Cardiac muscle cell (in vitro differentiated cells and primary cell): ENCODE results near the gene MYH2. TPM values are rescaled to one million over a fixed set of nuclear protein-coding genes. Genes with fewer than 3 reads are reported as not detected.
A peak's percentile ranks its signal among the peaks of the same experiment; 100 is the strongest.

Experiments
- DNase-seq, 2 donors: peaks; one replicate each; pipeline versions ENCODE4 v3.0.0 to v3.0.0-alpha.2; 2010 to 2017; ENCODE audit warnings: low read depth in 1 of 2, low spot score in 1 of 2
- H3K27ac ChIP-seq: fragments of 200-600 bp; sonication (generic); 2 replicates; pipeline ENCODE4 v1.5.1; 2016
- H3K27me3 ChIP-seq: fragments of 200-600 bp; sonication (generic); 2 replicates; pipeline ENCODE4 v1.6.0; 2016; ENCODE audit warnings: control low read depth
- H3K36me3 ChIP-seq: fragments of 200-600 bp; sonication (generic); 2 replicates; pipeline ENCODE4 v1.5.1; 2016; ENCODE audit warnings: control low read depth
- H3K4me1 ChIP-seq: fragments of 200-600 bp; sonication (generic); 2 replicates; pipeline ENCODE4 v1.8.1; 2017; ENCODE audit warnings: low read depth, mild to moderate bottlenecking, mixed run types
- H3K4me3 ChIP-seq: fragments of 200-600 bp; sonication (generic); 2 replicates; pipeline ENCODE4 v1.5.1; 2016; ENCODE audit warnings: mild to moderate bottlenecking
- H3K9me3 ChIP-seq: fragments of 200-600 bp; sonication (generic); 2 replicates; pipeline ENCODE4 v1.5.1; 2017; ENCODE audit warnings: low read depth, mild to moderate bottlenecking, control low read depth
- polyA plus RNA-seq: library from polyadenylated mRNA; unstranded; fragments of >200 nt; fragmentation: Nextera tagmentation; extraction: Ambion mirVana; gene quantifications from 2 replicates; pipeline ENCODE4 v1.2.1, GENCODE V29; 2016
- total RNA-seq: library from RNA; depleted of rRNA; stranded (reverse); fragments of >200 nt; gene quantifications from 2 replicates; pipeline ENCODE4 v1.2.3, GENCODE V29; 2016
- TF ChIP-seq, protein P1 (sequence below): IDR thresholded peaks from 2 replicates; pipeline ENCODE4 v1.5.1; 2012; ENCODE audit warnings: low read depth, mild to moderate bottlenecking, low read length

MYH2 gene
- total and polyA plus RNA-seq, 2 experiments from 2014 or later, result not detected

DNA sequence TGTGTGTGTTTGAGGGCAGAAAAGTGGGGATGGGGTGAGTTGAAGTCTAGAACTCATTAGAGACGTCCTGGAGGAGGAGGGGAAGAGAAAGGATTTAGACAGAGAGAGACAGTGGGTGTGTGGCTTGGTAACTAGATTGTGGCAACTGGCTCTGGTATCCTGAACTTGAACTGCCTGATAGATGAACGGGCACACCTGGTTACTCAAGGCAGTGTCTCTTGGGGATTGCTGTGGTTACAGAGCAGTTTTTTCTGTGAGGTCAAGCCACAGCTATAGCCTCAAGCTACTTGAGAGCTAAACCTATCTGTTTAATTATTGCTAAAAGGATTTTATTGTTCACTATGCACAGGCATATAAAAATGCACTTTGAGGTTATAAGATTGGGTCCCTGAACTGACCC lies 29.8 kb upstream of the MYH2 start:
- Histone ChIP-seq H3K4me1 (no peaks in the 10 kb centered on the region), H3K27me3 (no peaks in the 10 kb centered on the region), H3K36me3 (no peaks in the 10 kb centered on the region), H3K9me3 (no peaks in the 10 kb centered on the region), H3K4me3 (no peak overlapping the region), H3K27ac (no peak overlapping the region)
- DNase-seq, result no peak
- TF ChIP-seq, protein P1, sequence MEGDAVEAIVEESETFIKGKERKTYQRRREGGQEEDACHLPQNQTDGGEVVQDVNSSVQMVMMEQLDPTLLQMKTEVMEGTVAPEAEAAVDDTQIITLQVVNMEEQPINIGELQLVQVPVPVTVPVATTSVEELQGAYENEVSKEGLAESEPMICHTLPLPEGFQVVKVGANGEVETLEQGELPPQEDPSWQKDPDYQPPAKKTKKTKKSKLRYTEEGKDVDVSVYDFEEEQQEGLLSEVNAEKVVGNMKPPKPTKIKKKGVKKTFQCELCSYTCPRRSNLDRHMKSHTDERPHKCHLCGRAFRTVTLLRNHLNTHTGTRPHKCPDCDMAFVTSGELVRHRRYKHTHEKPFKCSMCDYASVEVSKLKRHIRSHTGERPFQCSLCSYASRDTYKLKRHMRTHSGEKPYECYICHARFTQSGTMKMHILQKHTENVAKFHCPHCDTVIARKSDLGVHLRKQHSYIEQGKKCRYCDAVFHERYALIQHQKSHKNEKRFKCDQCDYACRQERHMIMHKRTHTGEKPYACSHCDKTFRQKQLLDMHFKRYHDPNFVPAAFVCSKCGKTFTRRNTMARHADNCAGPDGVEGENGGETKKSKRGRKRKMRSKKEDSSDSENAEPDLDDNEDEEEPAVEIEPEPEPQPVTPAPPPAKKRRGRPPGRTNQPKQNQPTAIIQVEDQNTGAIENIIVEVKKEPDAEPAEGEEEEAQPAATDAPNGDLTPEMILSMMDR, result no peak

DNA sequence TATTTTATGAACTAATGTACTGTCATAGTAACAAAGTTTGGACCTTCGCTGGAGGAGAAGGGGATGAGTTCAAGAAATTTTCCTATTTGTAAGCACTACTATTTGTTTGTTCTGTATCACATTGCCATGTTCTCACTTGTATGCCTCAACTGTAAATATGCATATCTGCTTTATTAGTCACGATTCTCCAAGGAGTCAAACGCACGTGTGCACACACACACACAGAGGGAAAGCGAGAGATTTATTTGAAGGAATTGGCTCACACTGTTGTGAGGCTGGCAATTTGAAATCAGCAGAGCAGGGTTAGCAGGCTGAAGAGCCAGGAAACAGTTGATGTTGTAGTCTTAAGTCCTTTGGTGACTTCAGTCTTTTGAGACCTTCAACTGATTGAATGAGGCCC lies 24.9 kb upstream of the MYH2 start:
- TF ChIP-seq, protein P1, result no peak

DNA sequence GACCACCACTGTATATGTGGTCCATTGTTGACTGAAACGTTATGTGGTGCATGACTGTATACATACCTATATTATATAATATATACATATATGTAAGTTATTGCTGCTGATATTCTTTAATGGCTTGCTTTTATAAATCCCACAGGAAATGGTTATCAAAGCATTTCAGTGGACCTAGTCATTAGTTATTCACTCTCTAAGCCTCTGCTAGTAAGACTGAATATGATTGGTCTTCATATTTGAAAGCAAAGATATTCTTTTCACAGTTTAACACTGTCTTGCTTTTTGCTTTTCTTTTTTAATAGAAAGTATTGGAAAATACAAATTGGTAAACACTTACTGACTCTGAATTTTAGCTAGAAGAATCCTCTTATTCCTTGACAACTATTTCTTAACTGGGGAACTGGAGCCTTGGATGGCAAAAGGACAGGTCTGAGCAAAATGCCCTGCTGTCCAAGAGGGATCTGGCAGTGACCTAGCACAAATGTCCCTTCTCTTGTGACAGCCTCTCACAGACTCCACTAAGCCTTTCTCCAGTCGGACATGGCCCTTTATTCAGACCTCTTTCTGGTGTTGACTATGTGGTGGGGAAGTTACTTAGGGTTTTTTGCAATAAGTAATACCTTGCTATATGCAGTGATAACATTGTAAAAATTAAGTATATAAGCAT lies 14.7 kb upstream of the MYH2 start:
- DNase-seq, result no peak
- Histone ChIP-seq H3K4me3 (no peak overlapping the region), H3K27me3 (no peaks in the 10 kb centered on the region), H3K4me1 (no peaks in the 10 kb centered on the region), H3K27ac (no peak overlapping the region), H3K36me3 (no peaks in the 10 kb centered on the region), H3K9me3 (no peaks in the 10 kb centered on the region)
- TF ChIP-seq, protein P1, result no peak

More for the DNA sequence above, 24.9 kb upstream of the MYH2 start:
- H3K27me3 ChIP-seq, result no peaks in the 10 kb centered on the region
- peak in 1 of 2 donors; percentile 9 for DNase-seq
- no peaks in the 10 kb centered on the region for H3K36me3 ChIP-seq
- H3K4me1 ChIP-seq, result no peaks in the 10 kb centered on the region
- no peak overlapping the region for H3K27ac ChIP-seq
- H3K4me3 ChIP-seq, result no peak overlapping the region
- H3K9me3 ChIP-seq, result no peaks in the 10 kb centered on the region

DNA sequence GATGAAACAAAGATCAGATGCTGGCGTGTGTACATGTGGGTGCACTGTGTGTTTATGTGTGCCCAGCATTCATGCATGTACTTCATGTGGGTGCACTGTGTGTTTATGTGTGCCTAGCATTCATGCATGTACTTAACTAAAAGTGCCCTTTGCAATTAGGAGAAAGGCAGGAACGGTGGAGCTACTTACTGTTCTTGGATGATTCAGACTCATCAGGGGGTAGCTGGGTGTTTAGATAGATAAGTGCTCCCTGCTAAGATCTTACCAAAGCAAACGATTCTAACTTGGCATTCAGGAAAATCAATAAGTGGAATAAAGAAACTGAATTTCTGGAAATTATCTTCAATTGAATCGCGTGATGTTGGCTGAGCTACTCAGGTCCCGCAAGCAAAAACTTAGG lies 8.6 kb upstream of the MYH2 start:
- H3K9me3 ChIP-seq, result no peaks in the 10 kb centered on the region
- H3K4me3 ChIP-seq, result no peak overlapping the region
- TF ChIP-seq, protein P1, result no peak
- no peak for DNase-seq
- H3K27ac ChIP-seq, result no peak overlapping the region
- no peaks in the 10 kb centered on the region for H3K27me3 ChIP-seq
- no peaks in the 10 kb centered on the region for H3K4me1 ChIP-seq
- no peaks in the 10 kb centered on the region for H3K36me3 ChIP-seq

DNA sequence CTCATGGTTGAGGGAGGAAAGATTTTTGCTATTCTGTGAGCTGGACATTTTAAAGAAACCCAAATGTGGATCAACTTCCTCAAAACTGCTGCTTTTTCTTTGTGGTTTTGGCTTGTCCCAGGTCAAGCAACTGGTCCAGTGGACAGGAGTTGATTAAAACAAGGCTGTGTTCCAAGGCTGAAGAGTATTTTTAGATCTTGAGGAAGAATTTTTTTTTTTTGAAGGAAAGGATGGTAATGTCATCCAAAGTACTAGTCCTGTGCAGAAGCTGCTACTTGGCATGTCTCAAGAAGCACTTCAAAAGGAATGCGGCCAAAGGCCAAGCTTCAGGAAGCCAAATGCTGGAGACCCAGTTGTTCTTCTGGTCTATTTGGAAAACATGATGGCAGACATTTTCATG lies 8.0 kb upstream of the MYH2 start:
- peak in 1 of 2 donors; percentile 79 for DNase-seq
- H3K4me1 ChIP-seq, result no peaks in the 10 kb centered on the region
- no peaks in the 10 kb centered on the region for H3K27me3 ChIP-seq
- no peak overlapping the region for H3K4me3 ChIP-seq
- TF ChIP-seq, protein P1, result no peak
- H3K27ac ChIP-seq, result no peak overlapping the region
- no peaks in the 10 kb centered on the region for H3K36me3 ChIP-seq
- no peaks in the 10 kb centered on the region for H3K9me3 ChIP-seq
